ENCODE results near the gene ALDH1A2.

ALDH1A2 gene

GRCh38 chr15:57993409-57994145 lies 71.9 kb downstream of the ALDH1A2 start:
- no peak for DNase-seq

- no peak for DNase-seq
These were observed 72.7 kb downstream of the ALDH1A2 start for GRCh38 chr15:57992761-57993355.

- DNase-seq = no peak
These were observed 92.0 kb downstream of the ALDH1A2 start for GRCh38 chr15:57973534-57973933.

GRCh38 chr15:57972864-57973263 lies 92.6 kb downstream of the ALDH1A2 start:
- no peak for DNase-seq

- DNase-seq = no peak
These were observed 95.5 kb downstream of the ALDH1A2 start for GRCh38 chr15:57969996-57970395.

- DNase-seq = no peak
These were observed 96.2 kb downstream of the ALDH1A2 start for GRCh38 chr15:57969355-57969754.

- no peak for DNase-seq
These were observed 102.6 kb downstream of the ALDH1A2 start for GRCh38 chr15:57962887-57963286.

GRCh38 chr15:57961919-57962318 lies 103.6 kb downstream of the ALDH1A2 start:
- no peak for DNase-seq

GRCh38 chr15:57957113-57957512 lies 108.4 kb downstream of the ALDH1A2 start:
- no peak for DNase-seq

- DNase-seq = no peak
These were observed 111.6 kb downstream of the ALDH1A2 start for GRCh38 chr15:57953874-57954273.

GRCh38 chr15:57951328-57951932 lies 114.1 kb downstream of the ALDH1A2 start:
- no peak for DNase-seq

GRCh38 chr15:57950381-57950946 lies 115.0 kb downstream of the ALDH1A2 start:
- DNase-seq = no peak

- DNase-seq = no peak
These were observed 116.1 kb downstream of the ALDH1A2 start for GRCh38 chr15:57949374-57949943.

- no peak for DNase-seq
These were observed 116.9 kb downstream of the ALDH1A2 start for GRCh38 chr15:57948351-57949289.

GRCh38 chr15:57947781-57948180 lies 117.7 kb downstream of the ALDH1A2 start:
- DNase-seq = no peak

GRCh38 chr15:57947282-57947681 lies 118.2 kb downstream of the ALDH1A2 start:
- DNase-seq = no peak

GRCh38 chr15:57946491-57947048 lies 118.9 kb downstream of the ALDH1A2 start:
- DNase-seq = no peak

GRCh38 chr15:57945616-57946015 lies 119.9 kb downstream of the ALDH1A2 start:
- no peak for DNase-seq

GRCh38 chr15:57943754-57944420 lies 121.6 kb downstream of the ALDH1A2 start:
- no peak for DNase-seq

- no peak for DNase-seq
These were observed 122.3 kb downstream of the ALDH1A2 start for GRCh38 chr15:57943171-57943570.

- no peak for DNase-seq
These were observed 123.7 kb downstream of the ALDH1A2 start for GRCh38 chr15:57941816-57942215.

GRCh38 chr15:57932348-57932747 lies 133.2 kb downstream of the ALDH1A2 start:
- DNase-seq = no peak

Data from CD4-positive, alpha-beta T cell treated with Interleukin-4 for 4 hours (primary cell).